A673 (cell line): Measurements from ENCODE around the gene ZBTB34. TPM values are rescaled to one million over a fixed set of nuclear protein-coding genes. Genes with fewer than 3 reads are reported as not detected.

ENCODE experiments used
- BruUV-seq: library from RNA; stranded (reverse); fragments of 400-500 nt; replicated peaks from 2 replicates; lab custom pipeline; 2021; lab: Mats Ljungman, UMichigan
- CTCF ChIA-PET: fragments of 300-600 bp; sonication (Branson Sonifier 250); formaldehyde crosslinking; loops from one replicate; lab custom pipeline; 2022; ENCODE audit warnings: antibody characterized with exemption; lab: Charles Lee
- POLR2A ChIA-PET: fragments of 300-600 bp; sonication (Branson Sonifier 250); formaldehyde crosslinking; loops from one replicate; lab custom pipeline; 2022; ENCODE audit warnings: antibody characterized with exemption; ENCODE audit not compliant: low non-redundant PET; lab: Charles Lee
- DNase-seq: peaks from one replicate; pipeline ENCODE4 v3.0.0-alpha.2; 2015; ENCODE audit warnings: low spot score
- H3K27ac ChIP-seq: fragments of 200-600 bp; sonication (generic); 2 replicates; pipeline ENCODE4 v1.5.1; 2016; ENCODE audit warnings: mixed run types, low read depth, mild to moderate bottlenecking, mixed read lengths, antibody characterized with exemption, low read length; ENCODE audit not compliant: poor library complexity, severe bottlenecking
- H3K27me3 ChIP-seq: fragments of 200-600 bp; sonication (generic); replicated peaks from 2 replicates; pipeline ENCODE4 v1.6.1; 2017; ENCODE audit warnings: mixed run types, low read depth, mild to moderate bottlenecking, mixed read lengths, antibody characterized with exemption, low read length; ENCODE audit not compliant: insufficient read depth, poor library complexity
- H3K36me3 ChIP-seq: fragments of 200-600 bp; sonication (generic); 2 replicates; pipeline ENCODE4 v1.6.1; 2016; ENCODE audit warnings: mixed run types, mild to moderate bottlenecking, mixed read lengths, antibody characterized with exemption, low read length; ENCODE audit not compliant: insufficient read depth, poor library complexity, severe bottlenecking
- H3K4me1 ChIP-seq: fragments of 200-600 bp; sonication (generic); 2 replicates; pipeline ENCODE4 v1.6.1; 2017; ENCODE audit warnings: mixed run types, mild to moderate bottlenecking, mixed read lengths, antibody characterized with exemption, low read length; ENCODE audit not compliant: insufficient read depth, poor library complexity, severe bottlenecking
- H3K4me3 ChIP-seq: fragments of 200-600 bp; sonication (generic); 2 replicates; pipeline ENCODE4 v1.5.1; 2016; ENCODE audit warnings: low read depth, mixed run types, mild to moderate bottlenecking, mixed read lengths, low read length; ENCODE audit not compliant: poor library complexity, severe bottlenecking
- H3K9me3 ChIP-seq: fragments of 200-600 bp; sonication (generic); 2 replicates; pipeline ENCODE4 v1.6.1; 2016; ENCODE audit warnings: mixed run types, low read depth, mild to moderate bottlenecking, mixed read lengths, antibody characterized with exemption, low read length; ENCODE audit not compliant: poor library complexity, severe bottlenecking
- EZH2 ChIP-seq: fragments of 200-600 bp; sonication (generic); IDR thresholded peaks from 2 replicates; pipeline ENCODE4 v1.6.1; 2017; ENCODE audit warnings: borderline replicate concordance, low read depth, mild to moderate bottlenecking, mixed read lengths, antibody characterized with exemption, low read length; ENCODE audit not compliant: poor library complexity, severe bottlenecking
- intact Hi-C: fragments of 100-400 bp; cut with micrococcal nuclease; formaldehyde crosslinking; loops from one replicate; pipeline ENCODE4 v1.10.0; 2022; ENCODE audit not compliant: unreplicated experiment
- total RNA-seq: library from RNA; stranded (reverse); gene quantifications from 2 replicates; pipeline ENCODE4 v1.2.3, GENCODE V29; 2021
- TF ChIP-seq, protein P1 (sequence below): fragments of 300-800, 200-600 bp; sonication (generic); conservative IDR thresholded peaks from 2 replicates; pipeline ENCODE4 v1.5.1; 2017; ENCODE audit warnings: low read depth, mild to moderate bottlenecking, antibody characterized with exemption, low read length, moderate library complexity, mixed read lengths

The ZBTB34 gene
- total RNA-seq, 1 experiment from 2014 or later: 10.1 TPM

DNA sequence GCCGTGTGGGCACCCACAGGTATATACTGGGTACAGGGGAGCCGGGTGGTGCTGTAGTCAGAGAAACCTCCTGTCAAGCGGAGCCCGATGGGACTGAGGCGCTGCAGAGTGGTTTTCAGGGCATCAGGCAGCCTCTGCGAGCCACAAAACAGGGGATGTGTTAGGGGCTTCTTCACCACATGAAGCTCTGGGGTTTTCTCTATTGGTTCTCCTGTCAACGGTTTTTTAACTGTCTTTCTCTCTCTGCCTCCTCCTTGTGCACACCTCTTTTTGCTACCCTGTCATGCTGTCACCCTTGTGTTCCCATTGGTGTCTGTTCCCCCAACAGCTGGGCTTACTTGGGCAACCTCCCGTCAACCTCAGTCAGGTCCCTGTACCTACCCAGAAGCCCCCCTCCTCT lies 74.0 kb downstream of the ZBTB34 start:
- no peaks in the 10 kb centered on the region for H3K9me3 ChIP-seq
- H3K4me3 ChIP-seq: no peak overlapping the region
- no peak for DNase-seq
- no peaks in the 10 kb centered on the region for H3K36me3 ChIP-seq
- CTCF ChIA-PET: no interaction called here
- H3K27ac ChIP-seq: no peak overlapping the region
- POLR2A ChIA-PET: no interaction called here
- H3K27me3 ChIP-seq: no peaks in the 10 kb centered on the region
- intact Hi-C loops: no loop called here
- TF ChIP-seq, protein P1, sequence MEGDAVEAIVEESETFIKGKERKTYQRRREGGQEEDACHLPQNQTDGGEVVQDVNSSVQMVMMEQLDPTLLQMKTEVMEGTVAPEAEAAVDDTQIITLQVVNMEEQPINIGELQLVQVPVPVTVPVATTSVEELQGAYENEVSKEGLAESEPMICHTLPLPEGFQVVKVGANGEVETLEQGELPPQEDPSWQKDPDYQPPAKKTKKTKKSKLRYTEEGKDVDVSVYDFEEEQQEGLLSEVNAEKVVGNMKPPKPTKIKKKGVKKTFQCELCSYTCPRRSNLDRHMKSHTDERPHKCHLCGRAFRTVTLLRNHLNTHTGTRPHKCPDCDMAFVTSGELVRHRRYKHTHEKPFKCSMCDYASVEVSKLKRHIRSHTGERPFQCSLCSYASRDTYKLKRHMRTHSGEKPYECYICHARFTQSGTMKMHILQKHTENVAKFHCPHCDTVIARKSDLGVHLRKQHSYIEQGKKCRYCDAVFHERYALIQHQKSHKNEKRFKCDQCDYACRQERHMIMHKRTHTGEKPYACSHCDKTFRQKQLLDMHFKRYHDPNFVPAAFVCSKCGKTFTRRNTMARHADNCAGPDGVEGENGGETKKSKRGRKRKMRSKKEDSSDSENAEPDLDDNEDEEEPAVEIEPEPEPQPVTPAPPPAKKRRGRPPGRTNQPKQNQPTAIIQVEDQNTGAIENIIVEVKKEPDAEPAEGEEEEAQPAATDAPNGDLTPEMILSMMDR: no peak
- TF ChIP-seq EZH2: no peak
- no TSS peak for BruUV-seq
- H3K4me1 ChIP-seq: no peaks in the 10 kb centered on the region

Other genes starting within 250 kb of the ZBTB34 start
- gene LMX1B, start 246.7 kb upstream of the ZBTB34 start, total RNA-seq: not detected in 2 replicates
- 13.8 and 20.3 TPM in 2 replicates for gene ZBTB43, start 55.6 kb upstream of the ZBTB34 start, total RNA-seq
- 3.9 and 5.5 TPM in 2 replicates for gene RALGPS1, start 54.1 kb downstream of the ZBTB34 start, total RNA-seq